Spinal cord (tissue), 10 donors: ENCODE results near the gene RAPGEFL1. TPM values are rescaled to one million over a fixed set of nuclear protein-coding genes. Genes with fewer than 3 reads are reported as not detected.
"Not testable (repeated sequence)": the region's sequence is repeated elsewhere in the genome, so short reads cannot be mapped to it uniquely, and the experiment has no call there.

ENCODE experiments used
- DNase-seq, 6 donors: peaks; one replicate each; pipeline versions ENCODE4 v3.0.0 to v3.0.0-alpha.2; 2013 to 2015; ENCODE audit warnings: low spot score in 6 of 6, low read depth in 4 of 6
- H3K27ac ChIP-seq: one replicate; pipeline ENCODE4 v1.5.1; 2013; ENCODE audit warnings: low read depth, low read length, control low read depth
- H3K27me3 ChIP-seq: one replicate; pipeline ENCODE4 v1.6.1; 2013; ENCODE audit warnings: low read length; ENCODE audit not compliant: control insufficient read depth, insufficient read depth
- H3K36me3 ChIP-seq: one replicate; pipeline ENCODE4 v1.6.1; 2013; ENCODE audit warnings: low read length; ENCODE audit not compliant: control insufficient read depth, insufficient read depth
- H3K4me1 ChIP-seq: one replicate; pipeline ENCODE4 v1.6.1; 2013; ENCODE audit warnings: low read length; ENCODE audit not compliant: control insufficient read depth, insufficient read depth
- H3K4me3 ChIP-seq: one replicate; pipeline ENCODE4 v1.5.1; 2013; ENCODE audit warnings: low read depth, low read length, control low read depth
- H3K9me3 ChIP-seq: one replicate; pipeline ENCODE4 v1.6.1; 2013; ENCODE audit warnings: low read length; ENCODE audit not compliant: control insufficient read depth, insufficient read depth
- WGBS: methylation state at CpG from one replicate; pipeline ENCODE4 v1.1.5; 2013; ENCODE audit warnings: missing lambda C conversion rate; ENCODE audit not compliant: insufficient coverage; 5-methylcytosine and 5-hydroxymethylcytosine counted together
- long read RNA-seq, 4 donors: transcript quantifications; one replicate each; lab custom pipeline, GENCODE V29; 2026
- polyA plus RNA-seq, 2 donors: library from polyadenylated mRNA; unstranded; fragments of 120-200 nt; gene quantifications; one replicate each; pipeline ENCODE4 v1.2.1, GENCODE V29; 2013; ENCODE audit not compliant: insufficient read length in 2 of 2
- total RNA-seq, 2 donors: library from RNA; depleted of rRNA in 1 of 2; stranded (reverse); fragments of 120-200 nt in 1 of 2; fragments of >200 nt in 1 of 2; gene quantifications; one replicate each; pipeline versions ENCODE4 v1.2.3 to v1.2.4, GENCODE V29; 2013 to 2014
- donor health status: healthy.

The RAPGEFL1 gene
- 10 to 100 TPM; 10.6 to 17.7 TPM for total RNA-seq
- 10 to 100 TPM; 53.0 to 77.1 TPM for polyA plus RNA-seq
- long read RNA-seq, donor 1, full-length matches to known transcripts: 6 of 6 reads
- long read RNA-seq, donor 1, partial matches to known transcripts: 0 of 6 reads
- long read RNA-seq, donor 1, other reads (novel, unspliced or antisense): 0 of 6 reads
- long read RNA-seq, donor 2: 0 reads
- long read RNA-seq, donor 3, full-length matches to known transcripts: 1 of 1 reads
- long read RNA-seq, donor 3, partial matches to known transcripts: 0 of 1 reads
- long read RNA-seq, donor 3, other reads (novel, unspliced or antisense): 0 of 1 reads
- long read RNA-seq, donor 4: 0 reads

GRCh38 chr17:40177275-40177874 is at the start of gene RAPGEFL1:
RAPGEFL1 (plus strand) TSS chr17:40177470; CDS start chr17:40177862, 392 bp downstream.
- under 1% methylated on average over 49 of the region's 57 CpGs for WGBS
- Histone ChIP-seq H3K27ac (no peak within 1 kb of the TSS), H3K4me1 (peaks cover 37% of the 10 kb centered on the region), H3K27me3 (no peaks in the 10 kb centered on the region), H3K9me3 (no peaks in the 10 kb centered on the region), H3K4me3 (peak within 1 kb of the TSS; percentile 59), H3K36me3 (peaks cover 51% of the 10 kb centered on the region)
- peak in 5 of 6 donors; percentile 42 to 93 (median 67) for DNase-seq

- Histone ChIP-seq H3K36me3 (peaks cover 69% of the 10 kb centered on the region), H3K4me3 (no peak overlapping the region), H3K27me3 (no peaks in the 10 kb centered on the region), H3K27ac (no peak overlapping the region), H3K4me1 (peaks cover 5% of the 10 kb centered on the region), H3K9me3 (no peaks in the 10 kb centered on the region)
- WGBS: no CpG with 5 or more reads among the region's 5 CpGs
- DNase-seq: no peak
Measured at GRCh38 chr17:40129498-40129897, 47.8 kb upstream of the RAPGEFL1 start.

DNA sequence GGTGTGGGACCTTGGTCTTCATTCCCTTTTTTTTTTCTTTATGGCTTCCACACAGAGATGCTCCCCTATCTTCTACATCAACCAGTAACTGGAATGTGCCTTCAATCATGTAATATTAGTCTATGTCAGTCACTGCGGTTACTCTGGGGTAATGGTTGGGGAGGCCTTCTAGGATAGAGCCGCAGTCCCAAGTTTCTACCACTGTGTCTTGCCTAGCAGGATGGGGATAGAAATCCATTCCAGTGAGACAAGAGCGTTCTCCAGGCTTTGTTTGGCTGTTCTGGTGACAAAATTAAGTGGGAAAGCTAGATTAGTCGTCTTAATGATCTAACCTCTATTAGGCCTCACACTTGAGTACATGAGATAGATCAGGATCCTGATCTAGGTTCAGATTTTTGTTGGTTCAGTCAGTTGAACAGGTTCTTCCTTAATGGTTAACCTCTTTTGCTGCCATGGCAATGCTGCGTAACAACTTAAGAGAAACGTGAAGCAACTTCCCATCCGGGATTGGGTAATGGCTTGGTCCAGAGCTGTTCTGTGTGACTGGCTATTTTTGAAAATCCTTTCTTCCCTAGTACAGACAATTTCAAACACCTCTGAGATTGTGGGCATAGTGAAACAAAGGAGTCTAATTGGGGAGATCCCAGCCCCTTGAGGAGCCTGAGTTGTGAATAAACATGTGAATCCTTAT is 46.8 kb upstream of the RAPGEFL1 start:
- 100% methylated on average over 1 of the region's 7 CpGs for whole genome bisulfite sequencing
- H3K27me3 ChIP-seq: no peaks in the 10 kb centered on the region
- no peak overlapping the region for H3K27ac ChIP-seq
- peaks cover 2% of the 10 kb centered on the region for H3K4me1 ChIP-seq
- DNase-seq: no peak
- no peak overlapping the region for H3K4me3 ChIP-seq
- H3K36me3 ChIP-seq: peaks cover 73% of the 10 kb centered on the region
- H3K9me3 ChIP-seq: no peaks in the 10 kb centered on the region

DNA sequence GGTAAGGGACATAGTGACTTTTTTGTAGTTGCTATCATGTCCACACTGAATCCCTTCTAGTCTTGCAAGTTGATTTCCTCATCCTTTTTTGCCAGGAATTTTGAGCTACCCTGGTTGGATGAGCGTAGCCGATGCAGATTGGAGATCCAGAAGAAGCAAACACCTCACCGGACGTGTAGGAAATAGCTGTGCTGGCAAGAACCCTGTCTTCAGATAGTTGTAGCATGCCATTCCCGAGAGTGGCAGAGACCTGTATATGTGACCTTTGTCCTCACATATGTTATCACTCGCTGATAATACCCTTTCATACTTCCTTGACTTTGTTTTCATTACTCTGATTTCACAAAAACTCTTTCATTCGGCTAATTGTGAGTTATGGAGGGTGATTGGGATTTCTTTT is 43.1 kb upstream of the RAPGEFL1 start:
- no peak for DNase-seq
- Histone ChIP-seq H3K27me3 (no peaks in the 10 kb centered on the region), H3K9me3 (no peaks in the 10 kb centered on the region), H3K4me3 (no peak overlapping the region), H3K4me1 (peaks cover 6% of the 10 kb centered on the region), H3K27ac (no peak overlapping the region), H3K36me3 (peaks cover 67% of the 10 kb centered on the region)
- 94% methylated on average over 5 of the region's 7 CpGs for WGBS

DNA sequence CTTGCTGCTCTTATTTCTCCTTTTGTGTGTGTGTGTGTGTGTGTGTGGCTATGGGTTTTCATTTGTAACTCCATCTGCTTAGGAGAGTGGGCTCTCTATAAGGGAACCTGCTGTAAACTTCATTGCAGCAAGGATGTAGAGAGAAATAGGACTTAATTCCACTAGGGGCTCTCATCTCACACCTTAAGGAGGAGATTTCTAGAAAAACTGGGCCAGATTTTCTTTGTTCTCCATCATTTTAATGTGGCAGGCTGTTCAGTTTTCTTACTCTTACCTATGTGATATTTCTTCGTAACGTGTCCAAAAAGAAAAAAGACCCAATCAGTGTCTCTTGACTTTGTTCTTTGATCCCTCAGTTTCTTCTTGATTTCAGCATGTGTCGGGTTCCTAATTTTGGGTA is 41.5 kb upstream of the RAPGEFL1 start:
- no peaks in the 10 kb centered on the region for H3K9me3 ChIP-seq
- H3K36me3 ChIP-seq: peaks cover 59% of the 10 kb centered on the region
- H3K27ac ChIP-seq: no peak overlapping the region
- no peaks in the 10 kb centered on the region for H3K27me3 ChIP-seq
- H3K4me1 ChIP-seq: peaks cover 11% of the 10 kb centered on the region
- H3K4me3 ChIP-seq: no peak overlapping the region
- DNase-seq: peak in 1 of 6 donors; percentile 4
- 96% methylated on average over 3 of the region's 3 CpGs for whole genome bisulfite sequencing

DNA sequence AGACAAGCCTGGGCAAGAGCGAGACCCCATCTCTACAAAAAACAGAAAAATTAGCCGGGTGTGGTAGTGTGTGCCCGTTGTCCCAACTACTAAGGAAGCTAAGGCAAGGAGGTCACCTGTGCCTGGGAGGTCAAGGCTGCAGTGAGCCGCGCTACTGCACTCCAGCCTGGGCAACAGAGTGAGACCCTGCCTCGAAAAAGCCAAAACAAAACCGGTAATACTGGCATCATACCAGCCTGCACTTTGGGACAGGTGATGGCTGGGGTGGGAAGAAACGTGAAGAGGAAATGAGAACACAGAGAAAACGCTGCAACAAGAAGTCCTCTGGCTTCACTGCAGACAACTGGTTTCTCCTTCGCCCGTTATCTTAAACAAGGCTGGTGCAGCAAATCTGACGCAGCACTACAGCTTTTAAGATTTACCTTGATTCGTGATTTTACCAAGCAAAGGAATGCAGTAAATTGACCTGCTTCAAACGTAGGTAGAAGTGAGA is 37.7 kb upstream of the RAPGEFL1 start:
- no peaks in the 10 kb centered on the region for H3K9me3 ChIP-seq
- H3K36me3 ChIP-seq: peaks cover 50% of the 10 kb centered on the region
- 19% methylated on average over 10 of the region's 14 CpGs for WGBS
- no peak for DNase-seq
- peak overlapping the region; percentile 69 for H3K4me3 ChIP-seq
- H3K27ac ChIP-seq: peak overlapping the region; percentile 99
- no peaks in the 10 kb centered on the region for H3K27me3 ChIP-seq
- H3K4me1 ChIP-seq: peaks cover 11% of the 10 kb centered on the region

- not testable (repeated sequence) for H3K9me3 ChIP-seq, H3K4me3 ChIP-seq, H3K27ac ChIP-seq, DNase-seq, H3K27me3 ChIP-seq
- Histone ChIP-seq H3K4me1 (peaks cover 16% of the 10 kb centered on the region), H3K36me3 (peaks cover 54% of the 10 kb centered on the region)
- WGBS: 100% methylated on average over 1 of the region's 3 CpGs
Measured at GRCh38 chr17:40143166-40143565, 34.1 kb upstream of the RAPGEFL1 start.

GRCh38 chr17:40145476-40145875 is 31.8 kb upstream of the RAPGEFL1 start:
- Histone ChIP-seq H3K36me3 (peaks cover 68% of the 10 kb centered on the region), H3K27ac (no peak overlapping the region), H3K27me3 (no peaks in the 10 kb centered on the region), H3K4me1 (peaks cover 5% of the 10 kb centered on the region), H3K9me3 (no peaks in the 10 kb centered on the region), H3K4me3 (no peak overlapping the region)
- 92% methylated on average over 1 of the region's 3 CpGs for WGBS
- DNase-seq: no peak

GRCh38 chr17:40148527-40148926 is 28.7 kb upstream of the RAPGEFL1 start:
- DNase-seq: no peak
- Histone ChIP-seq H3K4me1 (peaks cover 5% of the 10 kb centered on the region), H3K4me3 (no peak overlapping the region), H3K9me3 (no peaks in the 10 kb centered on the region), H3K36me3 (peaks cover 71% of the 10 kb centered on the region), H3K27ac (no peak overlapping the region), H3K27me3 (no peaks in the 10 kb centered on the region)
- 92% methylated on average over 2 of the region's 3 CpGs for WGBS
